ENCODE measurements around the gene CACHD1.

CACHD1 gene

DNA sequence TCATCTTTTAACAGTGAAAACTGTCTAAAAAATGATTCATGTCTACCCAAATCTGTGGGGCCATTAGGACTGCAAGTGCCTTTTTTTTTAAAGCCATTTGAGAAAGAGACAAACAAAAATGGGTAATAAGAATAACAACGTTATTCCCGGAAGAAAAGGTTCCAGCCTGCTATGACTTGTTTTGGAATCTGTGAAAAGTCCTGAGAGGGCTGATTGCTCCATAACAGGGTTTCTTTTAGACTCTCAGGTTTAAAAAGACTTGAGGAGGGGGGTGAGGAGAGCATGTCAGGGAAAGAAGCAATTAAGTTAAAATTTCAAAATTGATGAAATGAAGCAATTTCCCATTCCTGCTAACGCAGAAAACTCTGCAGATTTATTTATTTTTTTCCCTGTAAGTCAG is 56.4 kb downstream of the CACHD1 start:
- H3K4me3 ChIP-seq (ENCODE audit: low read depth, low read length) = no peak overlapping the region
- CTCF ChIA-PET = no interaction called here
- DNase-seq (ENCODE audit: low read depth, low spot score) = no peak
- POLR2A ChIA-PET = no interaction called here
- TF ChIP-seq, protein P1, sequence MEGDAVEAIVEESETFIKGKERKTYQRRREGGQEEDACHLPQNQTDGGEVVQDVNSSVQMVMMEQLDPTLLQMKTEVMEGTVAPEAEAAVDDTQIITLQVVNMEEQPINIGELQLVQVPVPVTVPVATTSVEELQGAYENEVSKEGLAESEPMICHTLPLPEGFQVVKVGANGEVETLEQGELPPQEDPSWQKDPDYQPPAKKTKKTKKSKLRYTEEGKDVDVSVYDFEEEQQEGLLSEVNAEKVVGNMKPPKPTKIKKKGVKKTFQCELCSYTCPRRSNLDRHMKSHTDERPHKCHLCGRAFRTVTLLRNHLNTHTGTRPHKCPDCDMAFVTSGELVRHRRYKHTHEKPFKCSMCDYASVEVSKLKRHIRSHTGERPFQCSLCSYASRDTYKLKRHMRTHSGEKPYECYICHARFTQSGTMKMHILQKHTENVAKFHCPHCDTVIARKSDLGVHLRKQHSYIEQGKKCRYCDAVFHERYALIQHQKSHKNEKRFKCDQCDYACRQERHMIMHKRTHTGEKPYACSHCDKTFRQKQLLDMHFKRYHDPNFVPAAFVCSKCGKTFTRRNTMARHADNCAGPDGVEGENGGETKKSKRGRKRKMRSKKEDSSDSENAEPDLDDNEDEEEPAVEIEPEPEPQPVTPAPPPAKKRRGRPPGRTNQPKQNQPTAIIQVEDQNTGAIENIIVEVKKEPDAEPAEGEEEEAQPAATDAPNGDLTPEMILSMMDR (IDR thresholded peaks at IDR 0.05; ENCODE audit: insufficient read depth, low read length, missing control alignments) = no peak

DNA sequence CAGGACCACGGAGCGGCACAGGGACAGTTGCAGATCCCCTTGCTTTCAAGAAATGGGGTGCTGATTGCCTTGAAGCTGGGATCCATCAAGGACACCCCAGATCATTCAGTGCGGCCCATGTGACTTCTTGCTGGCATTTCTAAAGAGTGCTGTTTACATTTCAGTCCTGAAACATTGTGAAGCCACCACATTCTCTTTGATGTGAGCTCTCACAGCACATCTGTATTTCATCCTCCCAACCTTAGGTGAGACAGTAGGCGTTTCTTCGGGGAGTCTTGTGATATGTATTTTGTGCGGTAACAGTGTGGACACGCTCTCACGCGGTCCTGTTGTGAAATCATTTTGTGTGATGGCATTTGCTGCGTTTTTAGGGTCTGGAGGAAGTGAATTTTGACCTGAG is 57.2 kb downstream of the CACHD1 start:
- ChIA-PET POLR2A (no interaction called here), CTCF (no interaction called here)
- DNase-seq (ENCODE audit: low read depth, low spot score) = no peak
- TF ChIP-seq, protein P1 (IDR thresholded peaks at IDR 0.05; ENCODE audit: insufficient read depth, low read length, missing control alignments) = no peak
- H3K4me3 ChIP-seq (ENCODE audit: low read depth, low read length) = no peak overlapping the region

- POLR2A ChIA-PET = no interaction called here
- no peak overlapping the region for H3K4me3 ChIP-seq (ENCODE audit: low read depth, low read length)
- CTCF ChIA-PET = no interaction called here
- TF ChIP-seq, protein P1 (IDR thresholded peaks at IDR 0.05; ENCODE audit: insufficient read depth, low read length, missing control alignments) = no peak
- no peak for DNase-seq (ENCODE audit: low read depth, low spot score)
Measured at GRCh38 chr1:64527786-64528185, 57.9 kb downstream of the CACHD1 start.

DNA sequence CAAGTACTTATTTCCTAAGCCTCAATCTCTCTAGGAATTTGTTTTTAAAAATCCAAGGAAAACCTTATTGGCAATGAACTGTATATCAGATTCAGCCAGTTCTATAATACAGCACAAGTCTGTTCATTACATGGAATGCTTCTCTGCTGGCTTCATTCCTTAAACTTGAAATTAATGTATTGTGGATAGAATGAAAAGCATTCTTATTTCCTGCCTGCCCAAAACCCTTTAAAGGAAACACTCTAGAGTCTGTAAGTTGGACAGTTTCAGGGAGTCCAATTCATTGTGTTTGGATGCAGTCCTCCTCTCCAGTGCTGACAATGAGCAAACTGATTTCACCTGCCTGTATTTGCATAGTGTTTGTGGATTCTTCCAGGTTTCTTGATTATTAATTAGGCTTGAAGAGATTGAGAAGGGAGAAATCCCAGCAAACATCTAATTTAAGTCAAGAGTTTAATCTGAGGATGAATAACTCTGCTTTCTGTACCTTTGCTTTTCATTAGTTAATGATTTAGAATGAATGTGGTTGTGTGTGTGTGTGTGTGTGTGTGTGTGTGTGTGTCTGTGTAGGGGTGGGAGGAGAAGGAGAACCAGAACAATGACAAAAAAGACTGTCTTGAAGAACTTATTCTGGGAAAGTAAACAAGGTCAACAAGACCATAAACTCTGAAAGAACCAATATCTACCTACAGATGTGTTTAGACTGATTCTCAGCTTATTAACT is 61.2 kb downstream of the CACHD1 start:
- H3K4me3 ChIP-seq (ENCODE audit: low read depth, low read length) = no peak overlapping the region
- ChIA-PET POLR2A (no interaction called here), CTCF (interaction anchor here (0.6 kb wide), 1 partner anchor 430 kb away, joined by 3 read pairs; no protein-coding TSS in a partner anchor)
- DNase-seq (ENCODE audit: low read depth, low spot score) = no peak
- TF ChIP-seq, protein P1 (IDR thresholded peaks at IDR 0.05; ENCODE audit: insufficient read depth, low read length, missing control alignments) = no peak

- no peak overlapping the region for H3K4me3 ChIP-seq (ENCODE audit: low read depth, low read length)
- POLR2A ChIA-PET = no interaction called here
- CTCF ChIA-PET = interaction anchor here (1.4 kb wide), 1 partner anchor 9 kb away, joined by 3 read pairs; no protein-coding TSS in a partner anchor
- DNase-seq (ENCODE audit: low read depth, low spot score) = no peak
- TF ChIP-seq, protein P1 (IDR thresholded peaks at IDR 0.05; ENCODE audit: insufficient read depth, low read length, missing control alignments) = no peak
Measured at GRCh38 chr1:64532646-64533045, 62.7 kb downstream of the CACHD1 start.

DNA sequence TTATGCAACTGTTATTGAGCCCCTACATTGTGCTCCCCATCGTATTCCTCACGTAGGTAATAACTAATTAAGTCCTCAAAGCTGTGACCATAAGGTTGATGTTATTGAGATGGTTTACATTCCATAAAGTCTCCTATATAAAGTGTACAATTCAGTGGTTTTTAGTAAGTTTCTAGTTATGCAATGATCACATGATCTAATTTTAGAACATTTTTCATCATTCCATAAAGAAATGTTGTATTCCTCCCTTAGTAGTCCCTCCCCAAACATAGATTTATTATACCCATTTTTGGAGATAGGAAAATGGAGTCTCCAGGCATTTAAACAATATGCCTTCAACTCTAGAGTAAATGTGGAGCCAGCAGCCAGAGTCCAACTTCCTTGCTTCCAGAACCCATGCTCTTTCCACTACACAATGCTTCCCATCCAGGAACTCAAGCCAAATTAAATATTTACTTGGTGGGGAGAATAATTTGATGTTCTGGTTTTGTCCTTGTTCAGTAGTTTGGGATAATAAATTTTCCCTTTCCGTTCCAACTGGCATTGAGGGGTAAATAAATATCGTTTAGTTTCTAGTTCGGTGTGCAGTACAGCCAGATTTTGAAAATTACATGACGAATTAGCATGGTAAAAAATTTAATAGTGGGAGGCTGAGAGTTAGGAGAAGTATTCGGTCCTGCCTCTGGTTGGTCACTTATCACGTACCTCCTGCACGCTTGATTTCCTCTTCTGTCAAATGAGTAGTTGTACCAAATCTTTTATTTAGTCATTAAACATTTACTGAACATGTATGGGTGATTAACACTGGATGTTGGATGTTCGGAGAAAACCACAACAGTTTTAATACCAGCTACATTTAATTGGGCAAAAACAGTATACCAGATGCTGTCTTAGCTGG is 66.3 kb downstream of the CACHD1 start:
- DNase-seq (ENCODE audit: low read depth, low spot score) = no peak
- POLR2A ChIA-PET = interaction anchor here (1.0 kb wide), 1 partner anchor 943 kb away, joined by 3 read pairs; the partner anchor contains the start of gene PGM1
- TF ChIP-seq, protein P1 (IDR thresholded peaks at IDR 0.05; ENCODE audit: insufficient read depth, low read length, missing control alignments) = no peak
- H3K4me3 ChIP-seq (ENCODE audit: low read depth, low read length) = no peak overlapping the region
- CTCF ChIA-PET = no interaction called here

Data from AG04449 (cell line).